ENCODE data around the gene GCC2. TPM values are rescaled to one million over a fixed set of nuclear protein-coding genes. Genes with fewer than 3 reads are reported as not detected.

GCC2 gene
- total and polyA plus RNA-seq, 2 of the 13 experiments (the other 11 are each of a cell fraction or from before 2014, with no cell fraction given): 17.6 to 22.5 TPM

- TF ChIP-seq MAZ (IDR thresholded peaks at IDR 0.05; ENCODE audit: borderline replicate concordance, low read depth, low read length) (no peak), MAZ (CRISPR knock-in tag; IDR thresholded peaks at IDR 0.05; ENCODE audit: low read depth) (peak; percentile 16; the same call in 1 of the 2 replicates), ZNF34 (CRISPR knock-in tag; IDR thresholded peaks at IDR 0.05; ENCODE audit: borderline replicate concordance) (0 out of 2 replicates have a peak, but pooled peaks have one; percentile 29), HBP1 (CRISPR knock-in tag; IDR thresholded peaks at IDR 0.05; ENCODE audit: low read depth) (peak; percentile 88), AFF4 (CRISPR knock-in tag; IDR thresholded peaks at IDR 0.05) (0 out of 2 replicates have a peak, but pooled peaks have one; percentile 15), ZMYM4 (CRISPR knock-in tag; IDR thresholded peaks at IDR 0.05) (no peak), ZNF282 (IDR thresholded peaks at IDR 0.05; ENCODE audit: partially characterized antibody) (no peak), ZNF674 (CRISPR knock-in tag; IDR thresholded peaks at IDR 0.05; ENCODE audit: low read depth) (0 out of 2 replicates have a peak, but pooled peaks have one; percentile 64), RXRB (CRISPR knock-in tag; IDR thresholded peaks at IDR 0.05; ENCODE audit: borderline replicate concordance) (0 out of 2 replicates have a peak, but pooled peaks have one; percentile 3), SIN3A (IDR thresholded peaks at IDR 0.05; ENCODE audit: borderline replicate concordance, low read depth, low read length) (peak; percentile 24; the same call in 1 of the 2 replicates), POLR2A (IDR thresholded peaks at IDR 0.05; ENCODE audit: insufficient read depth in 1 of 2, low read depth in 2 of 2, low read length in 2 of 2) (peak in 1 of 2 experiments; percentile 6; a peak in 2 of 4 replicates), ZNF766 (CRISPR knock-in tag; IDR thresholded peaks at IDR 0.05; ENCODE audit: borderline replicate concordance) (0 out of 2 replicates have a peak, but pooled peaks have one; percentile 4), ZNF788 (CRISPR knock-in tag; IDR thresholded peaks at IDR 0.05; ENCODE audit: borderline replicate concordance) (0 out of 2 replicates have a peak, but pooled peaks have one; percentile 20)
Observed at GRCh38 chr2:108534584-108535356, 85.8 kb downstream of the GCC2 start (continued).
